NCI-H146 treated with DMSO at 0.1 percent for 48 hours (cell line): ENCODE results near the gene GRIN3A.
"Not testable (repeated sequence)": the region's sequence is repeated elsewhere in the genome, so short reads cannot be mapped to it uniquely, and the experiment has no call there.

Source experiments
- DNase-seq: peaks from one replicate; lab custom pipeline; 2025; ENCODE audit not compliant: unreplicated experiment; lab: John Stamatoyannopoulos, UW

GRIN3A gene

GRCh38 chr9:101738566-101739183, at the start of gene GRIN3A:
TSS of gene GRIN3A (minus strand) at chr9:101738647. CDS start at chr9:101737979, 668 bp downstream.
- DNase-seq, result peak; percentile 20

- no peak for DNase-seq
Observed at GRCh38 chr9:101787891-101788290, 49.4 kb upstream of the GRIN3A start.

- DNase-seq, result no peak
Observed at GRCh38 chr9:101778332-101778731, 39.9 kb upstream of the GRIN3A start.

- DNase-seq, result no peak
Observed at GRCh38 chr9:101764472-101764871, 26.0 kb upstream of the GRIN3A start.

- no peak for DNase-seq
Observed at GRCh38 chr9:101758304-101758930, 20.0 kb upstream of the GRIN3A start.

GRCh38 chr9:101753716-101754115, 15.3 kb upstream of the GRIN3A start:
- no peak for DNase-seq

GRCh38 chr9:101751895-101752294, 13.4 kb upstream of the GRIN3A start:
- DNase-seq, result no peak

- no peak for DNase-seq
Observed at GRCh38 chr9:101739311-101739710, 864 bp upstream of the GRIN3A start.

GRCh38 chr9:101737705-101738565, 512 bp downstream of the GRIN3A start:
- peak; percentile 28 for DNase-seq

- no peak for DNase-seq
Observed at GRCh38 chr9:101737165-101737704, 1.2 kb downstream of the GRIN3A start.

GRCh38 chr9:101736717-101737116, 1.7 kb downstream of the GRIN3A start:
- no peak for DNase-seq

GRCh38 chr9:101731429-101731828, 7.0 kb downstream of the GRIN3A start:
- no peak for DNase-seq

GRCh38 chr9:101727612-101728524, 10.6 kb downstream of the GRIN3A start:
- no peak for DNase-seq

GRCh38 chr9:101724271-101724670, 14.2 kb downstream of the GRIN3A start:
- DNase-seq, result not testable (repeated sequence)

GRCh38 chr9:101718192-101718591, 20.3 kb downstream of the GRIN3A start:
- DNase-seq, result no peak

GRCh38 chr9:101716629-101717028, 21.8 kb downstream of the GRIN3A start:
- DNase-seq, result no peak

- no peak for DNase-seq
Observed at GRCh38 chr9:101711330-101711941, 27.0 kb downstream of the GRIN3A start.

GRCh38 chr9:101708855-101709254, 29.6 kb downstream of the GRIN3A start:
- DNase-seq, result no peak

- DNase-seq, result peak; percentile 2
Observed at GRCh38 chr9:101707721-101708120, 30.7 kb downstream of the GRIN3A start.

- DNase-seq, result no peak
Observed at GRCh38 chr9:101706997-101707396, 31.4 kb downstream of the GRIN3A start.
